Hepatocyte (in vitro differentiated cells): Measurements from ENCODE around the gene PRKACA. TPM values are rescaled to one million over a fixed set of nuclear protein-coding genes. Genes with fewer than 3 reads are reported as not detected.
"Not testable (repeated sequence)": the region's sequence is repeated elsewhere in the genome, so short reads cannot be mapped to it uniquely, and the experiment has no call there.

Experiments used
- DNase-seq: peaks from one replicate; pipeline ENCODE4 v3.0.0-alpha.2; 2016; ENCODE audit warnings: low spot score
- H2AFZ ChIP-seq: fragments of 200-600 bp; sonication (generic); 2 replicates; pipeline ENCODE4 v1.6.0; 2016; ENCODE audit warnings: antibody characterized with exemption, mild to moderate bottlenecking
- H3K27ac ChIP-seq: fragments of 200-600 bp; sonication (generic); 2 replicates; pipeline ENCODE4 v1.5.1; 2016; ENCODE audit warnings: mild to moderate bottlenecking
- H3K27me3 ChIP-seq: fragments of 200-600 bp; sonication (generic); 2 replicates; pipeline ENCODE4 v1.6.1; 2016
- H3K36me3 ChIP-seq: fragments of 200-600 bp; sonication (generic); replicated peaks from 2 replicates; pipeline ENCODE4 v1.5.1; 2016; ENCODE audit warnings: low read depth; ENCODE audit not compliant: insufficient read depth
- H3K4me1 ChIP-seq: fragments of 200-600 bp; sonication (generic); 2 replicates; pipeline ENCODE4 v1.5.1; 2016; ENCODE audit warnings: mild to moderate bottlenecking, moderate library complexity; ENCODE audit not compliant: insufficient read depth
- H3K4me2 ChIP-seq: fragments of 200-600 bp; sonication (generic); 2 replicates; pipeline ENCODE4 v1.6.0; 2016
- H3K4me3 ChIP-seq: fragments of 200-600 bp; sonication (generic); 2 replicates; pipeline ENCODE4 v1.5.1; 2016; ENCODE audit warnings: mild to moderate bottlenecking
- H3K79me2 ChIP-seq: fragments of 200-600 bp; sonication (generic); 2 replicates; pipeline ENCODE4 v1.6.0; 2017; ENCODE audit warnings: mild to moderate bottlenecking
- H3K9me2 ChIP-seq: fragments of 200-600 bp; sonication (generic); replicated peaks from 2 replicates; pipeline ENCODE4 v1.6.0; 2017; ENCODE audit warnings: mild to moderate bottlenecking; ENCODE audit not compliant: insufficient read depth
- H3K9me3 ChIP-seq: fragments of 200-600 bp; sonication (generic); 2 replicates; pipeline ENCODE4 v1.5.1; 2016; ENCODE audit warnings: low read depth, mild to moderate bottlenecking
- H4K20me1 ChIP-seq: fragments of 200-600 bp; sonication (generic); 2 replicates; pipeline ENCODE4 v1.6.0; 2016; ENCODE audit warnings: mild to moderate bottlenecking; ENCODE audit not compliant: insufficient read depth, poor library complexity, severe bottlenecking
- CTCF ChIP-seq: fragments of 200-600 bp; sonication (generic); IDR thresholded peaks from 2 replicates; pipeline ENCODE4 v1.5.1; 2016; ENCODE audit warnings: antibody characterized with exemption, mild to moderate bottlenecking; ENCODE audit not compliant: poor library complexity
- EZH2 ChIP-seq: fragments of 200-600 bp; sonication (generic); IDR thresholded peaks from 2 replicates; pipeline ENCODE4 v1.6.1; 2016; ENCODE audit warnings: antibody characterized with exemption, mild to moderate bottlenecking, borderline replicate concordance
- EZH2phosphoT487 ChIP-seq: fragments of 200-600 bp; sonication (generic); IDR thresholded peaks from one replicate; pipeline ENCODE4 v1.6.1; 2018; ENCODE audit warnings: antibody characterized with exemption, mild to moderate bottlenecking, low read depth, moderate library complexity; ENCODE audit not compliant: unreplicated experiment, severe bottlenecking
- WGBS: methylation state at CpG from one replicate; pipeline ENCODE4 v1.1.6; 2016; ENCODE audit warnings: low lambda C conversion rate; ENCODE audit errors: missing lambda C conversion rate; 5-methylcytosine and 5-hydroxymethylcytosine counted together
- polyA plus RNA-seq: library from polyadenylated mRNA; unstranded; fragments of >200 nt; fragmentation: Nextera tagmentation; extraction: Ambion mirVana; gene quantifications from 2 replicates; pipeline ENCODE4 v1.2.1, GENCODE V29; 2016
- total RNA-seq: library from RNA; depleted of rRNA; stranded (reverse); fragments of >200 nt; gene quantifications from 2 replicates; pipeline ENCODE4 v1.2.3, GENCODE V29; 2014

The PRKACA gene
- total and polyA plus RNA-seq, 2 experiments from 2014 or later: 13.4 to 41.5 TPM

DNA sequence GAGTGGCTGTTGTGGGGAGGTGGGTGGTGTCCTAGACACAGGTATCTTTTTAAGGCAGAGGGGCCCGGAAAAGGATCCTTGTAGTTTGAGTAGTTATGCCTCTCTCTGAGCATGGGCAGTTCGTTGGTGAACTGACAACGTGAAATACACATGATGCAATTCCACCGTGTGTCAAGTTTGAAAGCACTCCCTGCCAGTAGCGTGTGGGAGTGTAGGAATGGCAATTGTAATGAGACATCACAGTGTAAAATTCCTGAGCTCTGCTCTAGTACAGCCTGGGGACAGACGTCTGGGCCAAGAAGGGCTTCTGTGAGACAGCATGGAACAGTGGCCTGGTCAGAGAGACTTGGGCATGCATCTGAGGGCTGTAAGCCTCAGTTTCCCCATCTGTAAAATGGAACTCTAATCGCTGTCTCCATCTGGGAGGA, 29.2 kb upstream of the PRKACA start:
- peaks cover 11% of the 10 kb centered on the region for H3K4me1 ChIP-seq
- H4K20me1 ChIP-seq: no peaks in the 10 kb centered on the region
- no peaks in the 10 kb centered on the region for H3K9me2 ChIP-seq
- no peaks in the 10 kb centered on the region for H3K9me3 ChIP-seq
- TF ChIP-seq CTCF: no peak
- TF ChIP-seq EZH2phosphoT487: no peak
- no peak for TF ChIP-seq EZH2
- H3K36me3 ChIP-seq: no peaks in the 10 kb centered on the region
- no peaks in the 10 kb centered on the region for H3K27me3 ChIP-seq
- DNase-seq: no peak
- peaks cover 3% of the 10 kb centered on the region for H3K79me2 ChIP-seq
- WGBS: 55% methylated on average over 7 of the region's 7 CpGs
- no peak overlapping the region for H2AFZ ChIP-seq
- no peak overlapping the region for H3K27ac ChIP-seq
- H3K4me3 ChIP-seq: no peak overlapping the region
- H3K4me2 ChIP-seq: no peak overlapping the region

DNA sequence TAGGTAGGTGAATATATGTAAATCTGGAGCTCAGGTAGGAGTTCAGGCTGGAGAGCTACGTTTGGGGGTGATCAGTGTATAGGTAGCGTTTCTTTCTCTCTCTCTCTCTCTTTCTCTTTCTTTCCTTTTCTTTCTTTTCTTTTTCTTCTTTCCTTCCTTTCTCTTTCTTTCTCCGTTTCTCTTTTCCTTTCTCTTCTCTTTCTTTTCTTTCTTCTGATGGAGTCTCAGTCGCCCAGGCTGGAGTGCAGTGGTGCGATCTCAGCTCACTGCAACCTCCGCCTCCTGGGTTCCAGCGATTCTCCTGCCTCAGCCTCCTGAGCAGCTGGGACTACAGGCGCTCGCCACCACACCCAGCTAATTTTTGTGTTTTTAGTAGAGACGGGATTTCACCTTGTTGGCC, 28.6 kb upstream of the PRKACA start:
- WGBS: 93% methylated on average over 10 of the region's 10 CpGs
- H3K36me3 ChIP-seq, H3K9me2 ChIP-seq, H3K9me3 ChIP-seq, H3K4me2 ChIP-seq, H3K27ac ChIP-seq, H3K4me3 ChIP-seq, H2AFZ ChIP-seq, DNase-seq, H3K27me3 ChIP-seq, H4K20me1 ChIP-seq, H3K79me2 ChIP-seq: not testable (repeated sequence)
- H3K4me1 ChIP-seq: peaks cover 11% of the 10 kb centered on the region

- H3K4me3 ChIP-seq: no peak overlapping the region
- TF ChIP-seq EZH2phosphoT487 (no peak), EZH2 (no peak), CTCF (no peak)
- H3K4me2 ChIP-seq: no peak overlapping the region
- 76% methylated on average over 6 of the region's 6 CpGs for WGBS
- no peak overlapping the region for H2AFZ ChIP-seq
- H3K27ac ChIP-seq: no peak overlapping the region
- H3K9me3 ChIP-seq: no peaks in the 10 kb centered on the region
- no peaks in the 10 kb centered on the region for H4K20me1 ChIP-seq
- peaks cover 7% of the 10 kb centered on the region for H3K79me2 ChIP-seq
- no peaks in the 10 kb centered on the region for H3K36me3 ChIP-seq
- H3K9me2 ChIP-seq: no peaks in the 10 kb centered on the region
- peaks cover 11% of the 10 kb centered on the region for H3K4me1 ChIP-seq
- H3K27me3 ChIP-seq: no peaks in the 10 kb centered on the region
- DNase-seq: no peak
These were observed 27.8 kb upstream of the PRKACA start for GRCh38 chr19:14145381-14145780.

DNA sequence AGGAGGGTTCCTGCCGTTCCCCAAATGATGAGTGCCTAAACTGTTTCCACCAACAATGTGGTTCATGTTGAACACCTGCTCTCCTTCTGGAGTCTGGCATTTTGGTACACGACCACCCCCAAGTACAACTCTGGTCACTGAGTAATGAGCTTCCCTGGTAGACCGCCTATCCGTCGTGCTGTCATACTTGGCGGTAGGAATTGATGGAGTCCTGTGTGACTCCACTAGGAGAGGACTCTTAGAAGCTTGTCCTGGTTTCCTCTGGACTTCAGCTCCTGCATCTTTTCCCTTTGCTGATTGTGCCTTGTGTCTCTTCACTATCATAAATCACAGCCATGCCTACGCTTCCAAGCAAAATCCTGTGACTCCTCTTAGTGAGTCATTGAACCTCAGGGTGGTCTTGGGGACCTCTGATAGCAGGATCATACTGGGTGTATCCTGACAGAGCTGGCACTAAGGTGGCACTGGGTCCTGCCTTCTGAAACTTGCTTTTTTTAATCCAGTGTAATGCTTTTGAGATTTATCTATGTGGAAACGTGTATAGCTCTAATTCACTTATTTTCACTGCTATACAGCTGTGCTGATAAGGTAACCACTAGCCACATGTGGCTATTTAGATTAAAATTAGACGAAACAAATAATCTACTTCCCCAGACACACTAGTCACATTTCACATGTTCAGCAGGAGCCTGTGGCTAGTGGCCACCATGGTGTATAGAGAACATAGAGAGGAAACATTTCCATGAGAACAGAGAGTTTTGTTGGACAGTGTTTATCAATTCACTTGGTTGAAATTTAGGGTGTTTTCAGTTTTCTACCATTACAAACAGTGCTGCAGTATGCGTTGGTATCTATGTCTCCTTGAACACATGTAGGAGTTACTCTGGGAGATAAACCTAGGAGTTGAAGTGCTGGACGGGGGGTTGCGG, 25.0 kb upstream of the PRKACA start:
- H3K27ac ChIP-seq: no peak overlapping the region
- no peaks in the 10 kb centered on the region for H3K36me3 ChIP-seq
- H3K9me2 ChIP-seq: no peaks in the 10 kb centered on the region
- no peaks in the 10 kb centered on the region for H4K20me1 ChIP-seq
- 92% methylated on average over 12 of the region's 12 CpGs for WGBS
- no peak overlapping the region for H3K4me2 ChIP-seq
- H3K4me3 ChIP-seq: no peak overlapping the region
- no peak for DNase-seq
- H3K4me1 ChIP-seq: peaks cover 13% of the 10 kb centered on the region
- TF ChIP-seq EZH2 (no peak), CTCF (no peak), EZH2phosphoT487 (no peak)
- no peaks in the 10 kb centered on the region for H3K9me3 ChIP-seq
- no peaks in the 10 kb centered on the region for H3K27me3 ChIP-seq
- H2AFZ ChIP-seq: no peak overlapping the region
- peaks cover 7% of the 10 kb centered on the region for H3K79me2 ChIP-seq
